Caco-2 (cell line): ENCODE data around the gene C1QTNF8. TPM values are rescaled to one million over a fixed set of nuclear protein-coding genes. Genes with fewer than 3 reads are reported as not detected.

ENCODE experiments used
- BruUV-seq: library from RNA; stranded (reverse); fragments of 400-500 nt; replicated peaks from 2 replicates; lab custom pipeline; 2021; lab: Mats Ljungman, UMichigan
- CTCF ChIA-PET: fragments of 300-600 bp; sonication (Branson Sonifier 250); formaldehyde crosslinking; loops from one replicate; lab custom pipeline; 2022; ENCODE audit warnings: antibody characterized with exemption; lab: Charles Lee
- POLR2A ChIA-PET: fragments of 300-600 bp; sonication (Branson Sonifier 250); formaldehyde crosslinking; loops from one replicate; lab custom pipeline; 2022; ENCODE audit warnings: antibody characterized with exemption; lab: Charles Lee
- DNase-seq, 2 experiments: peaks; one replicate each; pipeline versions ENCODE4 v3.0.0 to v3.0.0-alpha.2; 2020 to 2022
- H3K27me3 ChIP-seq: replicated peaks from 2 replicates; pipeline ENCODE4 v1.6.0; 2011; ENCODE audit warnings: low read length; ENCODE audit not compliant: control insufficient read depth, insufficient read depth
- H3K36me3 ChIP-seq: 2 replicates; pipeline ENCODE4 v1.5.1; 2011; ENCODE audit warnings: low read length; ENCODE audit not compliant: control insufficient read depth, insufficient read depth
- H3K4me1 ChIP-seq: fragments of 250-450 bp; sonication (Bioruptor Pico); 2 replicates; pipeline ENCODE4 v1.5.1; 2020; ENCODE audit warnings: mild to moderate bottlenecking
- H3K4me3 ChIP-seq: 2 replicates; pipeline ENCODE4 v1.5.1; 2011; ENCODE audit warnings: low read depth, mild to moderate bottlenecking, control low read depth, low read length
- H3K9me3 ChIP-seq: fragments of 250-450 bp; sonication (Bioruptor Pico); 2 replicates; pipeline ENCODE4 v1.5.1; 2020; ENCODE audit warnings: mild to moderate bottlenecking, moderate library complexity
- H3K27ac Mint-ChIP-seq: one replicate; pipeline ENCODE4 v1.8.0; 2022; ENCODE audit warnings: mixed read lengths; ENCODE audit not compliant: unreplicated experiment
- H3K27me3 Mint-ChIP-seq: one replicate; pipeline ENCODE4 v1.8.0; 2022; ENCODE audit warnings: mixed read lengths; ENCODE audit not compliant: insufficient read depth, unreplicated experiment
- H3K36me3 Mint-ChIP-seq: one replicate; pipeline ENCODE4 v1.8.0; 2022; ENCODE audit warnings: mild to moderate bottlenecking, mixed read lengths; ENCODE audit not compliant: insufficient read depth, unreplicated experiment
- H3K4me1 Mint-ChIP-seq: one replicate; pipeline ENCODE4 v1.8.0; 2022; ENCODE audit warnings: low read depth, mixed read lengths; ENCODE audit not compliant: unreplicated experiment
- H3K4me3 Mint-ChIP-seq: one replicate; pipeline ENCODE4 v1.8.0; 2022; ENCODE audit warnings: mild to moderate bottlenecking, moderate library complexity, mixed read lengths; ENCODE audit not compliant: unreplicated experiment
- H3K9me3 Mint-ChIP-seq: one replicate; pipeline ENCODE4 v1.8.0; 2022; ENCODE audit warnings: mixed read lengths; ENCODE audit not compliant: unreplicated experiment
- intact Hi-C: fragments of 100-400 bp; cut with micrococcal nuclease; formaldehyde crosslinking; loops from one replicate; pipeline ENCODE4 v1.10.0; 2022; ENCODE audit not compliant: unreplicated experiment
- total RNA-seq: library from RNA; stranded (reverse); gene quantifications from 2 replicates; pipeline ENCODE4 v1.2.3, GENCODE V29; 2022
- TF ChIP-seq, protein P1 (sequence below), 2 experiments: fragments of 200-600 bp in 1 of 2; IDR thresholded peaks; 1 replicate in 1 of 2; 2 replicates in 1 of 2; pipeline versions ENCODE4 v1.5.1 to v1.8.0; 2011 to 2022; ENCODE audit warnings: antibody characterized with exemption in 1 of 2, control low read depth in 1 of 2, inconsistent platforms in 1 of 2, low read depth in 1 of 2, low read length in 1 of 2, mild to moderate bottlenecking in 1 of 2, moderate library complexity in 1 of 2; ENCODE audit not compliant: insufficient read depth in 1 of 2, severe bottlenecking in 1 of 2, unreplicated experiment in 1 of 2

Gene C1QTNF8
- total RNA-seq, 1 experiment from 2014 or later = not detected

GRCh38 chr16:1044460-1045309 lies 51.4 kb downstream of the C1QTNF8 start:
- H3K36me3 ChIP-seq = no peaks in the 10 kb centered on the region
- Mint-ChIP-seq H3K36me3 (no peaks in the 10 kb centered on the region), H3K27me3 (no peaks in the 10 kb centered on the region), H3K9me3 (no peaks in the 10 kb centered on the region), H3K4me3 (no peak overlapping the region), H3K27ac (no peak overlapping the region), H3K4me1 (no peaks in the 10 kb centered on the region)
- peaks cover 5% of the 10 kb centered on the region; the same call in 1 of the 2 replicates for H3K4me1 ChIP-seq
- no peaks in the 10 kb centered on the region for H3K27me3 ChIP-seq
- POLR2A ChIA-PET = no interaction called here
- no peak overlapping the region for H3K4me3 ChIP-seq
- CTCF ChIA-PET = no interaction called here
- BruUV-seq = no TSS peak
- intact Hi-C loops = no loop called here
- no peak for DNase-seq
- TF ChIP-seq, protein P1, sequence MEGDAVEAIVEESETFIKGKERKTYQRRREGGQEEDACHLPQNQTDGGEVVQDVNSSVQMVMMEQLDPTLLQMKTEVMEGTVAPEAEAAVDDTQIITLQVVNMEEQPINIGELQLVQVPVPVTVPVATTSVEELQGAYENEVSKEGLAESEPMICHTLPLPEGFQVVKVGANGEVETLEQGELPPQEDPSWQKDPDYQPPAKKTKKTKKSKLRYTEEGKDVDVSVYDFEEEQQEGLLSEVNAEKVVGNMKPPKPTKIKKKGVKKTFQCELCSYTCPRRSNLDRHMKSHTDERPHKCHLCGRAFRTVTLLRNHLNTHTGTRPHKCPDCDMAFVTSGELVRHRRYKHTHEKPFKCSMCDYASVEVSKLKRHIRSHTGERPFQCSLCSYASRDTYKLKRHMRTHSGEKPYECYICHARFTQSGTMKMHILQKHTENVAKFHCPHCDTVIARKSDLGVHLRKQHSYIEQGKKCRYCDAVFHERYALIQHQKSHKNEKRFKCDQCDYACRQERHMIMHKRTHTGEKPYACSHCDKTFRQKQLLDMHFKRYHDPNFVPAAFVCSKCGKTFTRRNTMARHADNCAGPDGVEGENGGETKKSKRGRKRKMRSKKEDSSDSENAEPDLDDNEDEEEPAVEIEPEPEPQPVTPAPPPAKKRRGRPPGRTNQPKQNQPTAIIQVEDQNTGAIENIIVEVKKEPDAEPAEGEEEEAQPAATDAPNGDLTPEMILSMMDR (IDR thresholded peaks at IDR 0.05; ENCODE audit: insufficient read depth in 1 of 2, low read depth in 1 of 2, low read length in 1 of 2, severe bottlenecking in 1 of 2, unreplicated experiment in 1 of 2) = no peak
- no peaks in the 10 kb centered on the region for H3K9me3 ChIP-seq

GRCh38 chr16:1043881-1044451 lies 52.1 kb downstream of the C1QTNF8 start:
- H3K36me3 ChIP-seq = no peaks in the 10 kb centered on the region
- H3K9me3 ChIP-seq = no peaks in the 10 kb centered on the region
- no peak overlapping the region for H3K27ac Mint-ChIP-seq
- BruUV-seq = no TSS peak
- TF ChIP-seq, protein P1 (IDR thresholded peaks at IDR 0.05; ENCODE audit: insufficient read depth in 1 of 2, low read depth in 1 of 2, low read length in 1 of 2, severe bottlenecking in 1 of 2, unreplicated experiment in 1 of 2) = no peak
- no peaks in the 10 kb centered on the region for H3K9me3 Mint-ChIP-seq
- no peak overlapping the region for H3K4me3 Mint-ChIP-seq
- no peaks in the 10 kb centered on the region for H3K4me1 Mint-ChIP-seq
- H3K27me3 ChIP-seq = no peaks in the 10 kb centered on the region
- intact Hi-C loops = no loop called here
- ChIA-PET CTCF (no interaction called here), POLR2A (no interaction called here)
- H3K27me3 Mint-ChIP-seq = no peaks in the 10 kb centered on the region
- H3K4me3 ChIP-seq = no peak overlapping the region
- DNase-seq = no peak
- peaks cover 2% of the 10 kb centered on the region; the same call in 1 of the 2 replicates for H3K4me1 ChIP-seq
- no peaks in the 10 kb centered on the region for H3K36me3 Mint-ChIP-seq

DNA sequence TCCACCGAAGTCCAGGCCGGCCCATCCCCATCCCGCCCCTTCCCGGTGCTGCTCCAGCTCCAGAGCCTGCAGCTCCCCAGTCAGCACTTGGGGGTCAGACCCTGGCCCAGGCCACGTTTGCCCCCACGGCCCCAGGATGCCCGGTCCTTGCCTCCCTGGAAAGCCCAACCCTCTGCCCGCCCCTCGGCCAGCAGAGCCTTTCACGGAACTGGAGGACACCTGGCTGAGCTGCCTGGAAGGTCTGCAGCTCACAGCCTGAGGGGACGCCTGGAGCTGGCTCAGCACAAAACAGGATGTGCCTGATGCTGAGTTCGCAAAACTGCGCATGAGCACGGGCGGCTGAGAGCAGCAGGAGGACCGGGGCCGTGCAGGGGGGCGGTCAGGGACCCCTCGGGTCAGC lies 53.2 kb downstream of the C1QTNF8 start:
- BruUV-seq = no TSS peak
- ChIA-PET POLR2A (no interaction called here), CTCF (no interaction called here)
- no peak overlapping the region for H3K4me3 Mint-ChIP-seq
- no peaks in the 10 kb centered on the region for H3K27me3 Mint-ChIP-seq
- no peak overlapping the region for H3K27ac Mint-ChIP-seq
- TF ChIP-seq, protein P1 (IDR thresholded peaks at IDR 0.05; ENCODE audit: insufficient read depth in 1 of 2, low read depth in 1 of 2, low read length in 1 of 2, severe bottlenecking in 1 of 2, unreplicated experiment in 1 of 2) = no peak
- H3K9me3 Mint-ChIP-seq = no peaks in the 10 kb centered on the region
- no peaks in the 10 kb centered on the region for H3K4me1 Mint-ChIP-seq
- intact Hi-C loops = no loop called here
- H3K36me3 ChIP-seq = no peaks in the 10 kb centered on the region
- no peaks in the 10 kb centered on the region for H3K36me3 Mint-ChIP-seq
- DNase-seq = no peak
- H3K4me1 ChIP-seq = no peaks in the 10 kb centered on the region
- no peaks in the 10 kb centered on the region for H3K27me3 ChIP-seq
- no peaks in the 10 kb centered on the region for H3K9me3 ChIP-seq
- H3K4me3 ChIP-seq = no peak overlapping the region
